Body of pancreas (tissue), 4 donors: Measurements from ENCODE around the gene RHBG. TPM values are rescaled to one million over a fixed set of nuclear protein-coding genes. Genes with fewer than 3 reads are reported as not detected.

Source experiments
- ATAC-seq: fragments of 150-250 bp; one replicate; pipeline ENCODE4 v1.9.1; 2016
- DNase-seq, 4 donors: peaks; one replicate each; pipeline ENCODE4 v3.0.0-alpha.2; 2019
- H3K27ac ChIP-seq, 4 donors: fragments of 200-600 bp; sonication (generic); 1 replicate in 3 of 4; 2 replicates in 1 of 4; pipeline versions ENCODE4 v1.5.1 to v1.6.1; 2016 to 2019; ENCODE audit warnings: mild to moderate bottlenecking in 1 of 4, mixed read lengths in 1 of 4, moderate library complexity in 1 of 4
- H3K27me3 ChIP-seq, 2 donors: fragments of 200-600 bp; sonication (generic); one replicate each; pipeline ENCODE4 v1.6.0; 2016; ENCODE audit warnings: mild to moderate bottlenecking in 1 of 2
- H3K36me3 ChIP-seq, 2 donors: fragments of 200-600 bp; sonication (generic); replicated peaks in 1 of 2; 2 replicates each; pipeline ENCODE4 v1.5.1; 2016; ENCODE audit warnings: low read depth in 2 of 2; ENCODE audit not compliant: insufficient read depth in 1 of 2
- H3K4me1 ChIP-seq: fragments of 200-600 bp; sonication (generic); one replicate; pipeline ENCODE4 v1.6.0; 2016
- H3K4me3 ChIP-seq, 2 donors: fragments of 200-600 bp; sonication (generic); 1 replicate in 1 of 2; 2 replicates in 1 of 2; pipeline ENCODE4 v1.5.1; 2016 to 2019
- H3K9me3 ChIP-seq, 3 donors: fragments of 200-600 bp; sonication (generic); 1 replicate in 2 of 3; 2 replicates in 1 of 3; pipeline ENCODE4 v1.5.1; 2016
- POLR2A ChIP-seq, 3 donors: fragments of 450-650 bp; IDR thresholded peaks; one replicate each; pipeline ENCODE4 v1.6.1; 2016; ENCODE audit warnings: antibody characterized with exemption in 3 of 3, mild to moderate bottlenecking in 2 of 3
- WGBS, 2 donors: methylation state at CpG; one replicate each; pipeline ENCODE4 v1.1.5; 2017; 5-methylcytosine and 5-hydroxymethylcytosine counted together
- intact Hi-C: fragments of 100-400 bp; cut with DNase I; formaldehyde crosslinking; loops from one replicate; pipeline ENCODE4 v1.15.1; 2023
- total RNA-seq, 2 donors: library from RNA; depleted of rRNA; stranded (reverse); fragments of >200 nt; gene quantifications; one replicate each; pipeline ENCODE4 v1.1.0, GENCODE V29; 2016
- TF ChIP-seq, protein P1 (sequence below), 7 experiments: fragments of 450-650 bp in 4 of 7; fragments of 200-600 bp in 3 of 7; sonication (generic) in 3 of 7; IDR thresholded peaks; one replicate each; pipeline ENCODE4 v1.5.1; 2016 to 2019; ENCODE audit warnings: antibody characterized with exemption in 7 of 7

The RHBG gene
- total RNA-seq, 2 donors from 2014 or later, result 3.3 TPM; not detected in 1

DNA sequence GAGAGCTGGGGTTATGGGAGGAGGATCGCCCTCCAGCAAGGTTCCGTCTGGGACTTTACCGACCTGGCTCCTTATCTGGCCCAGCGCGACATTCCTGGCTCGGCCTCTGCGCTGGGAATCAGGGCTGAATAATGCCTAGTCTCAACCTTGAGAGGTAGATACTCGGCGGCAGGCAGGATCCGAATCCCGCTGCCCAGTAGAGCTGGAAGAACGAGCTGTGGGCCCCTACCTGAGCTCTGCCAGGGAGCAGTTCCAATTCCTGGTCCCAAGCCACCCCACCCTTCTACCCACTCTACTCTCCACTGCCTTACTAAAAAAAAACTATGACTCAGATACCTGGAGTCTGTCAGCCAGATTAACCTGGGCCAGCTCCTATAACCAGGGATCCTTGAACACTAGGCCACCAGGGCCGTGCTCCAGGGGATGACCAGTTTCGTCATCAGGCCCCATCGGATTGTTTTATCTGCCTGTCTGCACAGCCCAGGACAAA lies 53.6 kb downstream of the RHBG start:
- intact Hi-C loops, result no loop called here
- Histone ChIP-seq H3K36me3 (no peaks in the 10 kb centered on the region), H3K4me1 (peaks cover 31% of the 10 kb centered on the region), H3K9me3 (no peaks in the 10 kb centered on the region), H3K27me3 (peaks cover 0 to 38% of the 10 kb centered on the region in 2 donors), H3K4me3 (no peak overlapping the region), H3K27ac (peak overlapping the region in 2 of 4 donors; percentile 27 to 31)
- DNase-seq (peak; percentile 40 to 66 (median 46)), ATAC-seq (peak; percentile 68)
- TF ChIP-seq POLR2A (IDR thresholded peaks at IDR 0.05), result no peak
- TF ChIP-seq, protein P1, sequence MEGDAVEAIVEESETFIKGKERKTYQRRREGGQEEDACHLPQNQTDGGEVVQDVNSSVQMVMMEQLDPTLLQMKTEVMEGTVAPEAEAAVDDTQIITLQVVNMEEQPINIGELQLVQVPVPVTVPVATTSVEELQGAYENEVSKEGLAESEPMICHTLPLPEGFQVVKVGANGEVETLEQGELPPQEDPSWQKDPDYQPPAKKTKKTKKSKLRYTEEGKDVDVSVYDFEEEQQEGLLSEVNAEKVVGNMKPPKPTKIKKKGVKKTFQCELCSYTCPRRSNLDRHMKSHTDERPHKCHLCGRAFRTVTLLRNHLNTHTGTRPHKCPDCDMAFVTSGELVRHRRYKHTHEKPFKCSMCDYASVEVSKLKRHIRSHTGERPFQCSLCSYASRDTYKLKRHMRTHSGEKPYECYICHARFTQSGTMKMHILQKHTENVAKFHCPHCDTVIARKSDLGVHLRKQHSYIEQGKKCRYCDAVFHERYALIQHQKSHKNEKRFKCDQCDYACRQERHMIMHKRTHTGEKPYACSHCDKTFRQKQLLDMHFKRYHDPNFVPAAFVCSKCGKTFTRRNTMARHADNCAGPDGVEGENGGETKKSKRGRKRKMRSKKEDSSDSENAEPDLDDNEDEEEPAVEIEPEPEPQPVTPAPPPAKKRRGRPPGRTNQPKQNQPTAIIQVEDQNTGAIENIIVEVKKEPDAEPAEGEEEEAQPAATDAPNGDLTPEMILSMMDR (IDR thresholded peaks at IDR 0.05), result no peak
- 19 to 20% methylated on average over 9 to 15 of the region's 15 CpGs for WGBS, 2 donors

DNA sequence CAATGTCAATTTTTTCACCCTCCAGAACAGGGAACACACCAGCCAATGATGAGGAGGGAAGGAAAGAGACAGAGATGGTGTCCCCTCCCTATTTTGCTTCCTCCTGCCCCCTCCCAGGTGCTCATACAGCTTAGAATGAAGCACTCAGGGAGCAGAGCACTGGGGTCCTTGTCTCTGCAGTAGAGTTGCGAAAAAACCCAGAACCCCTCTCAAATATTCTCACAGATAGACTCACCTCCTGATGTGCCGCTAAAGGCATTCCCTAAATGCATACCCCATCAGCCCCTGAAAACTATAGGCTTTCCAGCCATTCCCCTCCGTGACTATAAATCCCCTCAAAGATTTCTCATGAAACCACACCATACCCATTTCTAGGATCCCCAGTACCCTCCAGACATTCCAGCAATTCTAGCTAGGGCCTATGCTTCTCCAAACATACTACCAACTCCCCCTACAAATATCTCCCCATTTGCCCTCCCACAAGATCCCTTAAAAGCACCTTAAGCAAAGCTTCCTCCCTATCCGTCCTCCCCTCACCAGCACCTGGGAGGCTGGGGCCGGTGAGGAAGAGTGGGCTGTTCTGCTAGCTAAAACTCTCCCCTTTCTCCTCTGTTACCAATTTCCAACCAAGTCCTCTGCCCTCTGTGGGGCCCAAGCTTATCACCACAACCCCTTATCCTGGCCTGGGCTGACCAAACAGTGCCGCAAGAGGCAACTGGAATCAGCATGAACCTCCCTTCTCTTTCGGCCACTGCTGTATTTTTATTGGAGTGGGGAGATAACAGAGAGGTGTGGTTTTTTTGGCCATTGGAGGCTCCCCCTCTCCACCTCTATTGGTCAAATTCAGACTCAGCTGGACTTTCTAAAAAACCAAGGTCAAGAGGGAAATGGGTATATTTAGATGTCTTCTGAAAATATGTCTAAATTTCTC lies 54.7 kb downstream of the RHBG start:
- DNase-seq (no peak), ATAC-seq (no peak)
- Histone ChIP-seq H3K4me1 (peaks cover 31% of the 10 kb centered on the region), H3K9me3 (no peaks in the 10 kb centered on the region), H3K27ac (no peak overlapping the region), H3K27me3 (peaks cover 0 to 38% of the 10 kb centered on the region in 2 donors), H3K4me3 (no peak overlapping the region), H3K36me3 (no peaks in the 10 kb centered on the region)
- TF ChIP-seq POLR2A (IDR thresholded peaks at IDR 0.05), result no peak
- TF ChIP-seq, protein P1 (IDR thresholded peaks at IDR 0.05), result no peak
- intact Hi-C loops, result no loop called here
- 59 to 77% methylated on average over 7 of the region's 7 CpGs for WGBS, 2 donors

DNA sequence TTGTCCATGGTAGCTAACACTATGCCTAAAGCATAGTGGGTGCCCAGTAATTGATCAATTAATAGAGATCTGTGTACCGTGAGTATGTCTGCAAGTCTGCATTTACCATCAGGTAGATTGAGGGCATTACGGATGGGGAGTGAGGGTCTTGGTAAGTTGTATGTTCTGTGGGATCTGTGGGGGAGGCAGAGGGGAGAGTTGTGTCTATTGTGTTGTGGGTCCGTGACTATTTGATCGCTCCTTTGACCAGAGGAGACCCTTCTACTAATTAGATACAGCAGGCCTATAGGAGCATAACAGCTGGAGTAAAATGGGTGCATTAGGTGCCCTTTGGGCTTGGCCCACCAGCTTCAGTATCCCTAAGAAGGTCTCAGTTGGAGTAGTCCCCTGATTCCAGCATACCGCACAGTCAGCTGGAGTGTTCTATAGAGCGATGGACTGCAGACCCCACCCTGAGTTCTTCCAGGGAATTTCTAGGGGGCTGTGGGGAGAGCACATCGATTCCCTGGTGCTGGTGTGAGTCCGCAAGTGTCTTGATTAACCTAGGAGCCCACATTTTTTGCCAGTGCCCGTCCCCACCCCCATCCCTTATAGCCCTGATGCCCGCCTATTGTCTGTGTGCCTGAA lies 55.9 kb downstream of the RHBG start:
- H3K36me3 ChIP-seq, result no peaks in the 10 kb centered on the region
- intact Hi-C loops, result no loop called here
- no peak for ATAC-seq
- peaks cover 0 to 30% of the 10 kb centered on the region in 2 donors for H3K27me3 ChIP-seq
- WGBS, 2 donors, result 76 to 87% methylated on average over 9 to 10 of the region's 10 CpGs
- H3K4me1 ChIP-seq, result peaks cover 31% of the 10 kb centered on the region
- no peak overlapping the region for H3K27ac ChIP-seq
- no peak overlapping the region for H3K4me3 ChIP-seq
- TF ChIP-seq, protein P1 (IDR thresholded peaks at IDR 0.05), result no peak
- TF ChIP-seq POLR2A (IDR thresholded peaks at IDR 0.05), result no peak
- no peaks in the 10 kb centered on the region for H3K9me3 ChIP-seq
- DNase-seq, result no peak

DNA sequence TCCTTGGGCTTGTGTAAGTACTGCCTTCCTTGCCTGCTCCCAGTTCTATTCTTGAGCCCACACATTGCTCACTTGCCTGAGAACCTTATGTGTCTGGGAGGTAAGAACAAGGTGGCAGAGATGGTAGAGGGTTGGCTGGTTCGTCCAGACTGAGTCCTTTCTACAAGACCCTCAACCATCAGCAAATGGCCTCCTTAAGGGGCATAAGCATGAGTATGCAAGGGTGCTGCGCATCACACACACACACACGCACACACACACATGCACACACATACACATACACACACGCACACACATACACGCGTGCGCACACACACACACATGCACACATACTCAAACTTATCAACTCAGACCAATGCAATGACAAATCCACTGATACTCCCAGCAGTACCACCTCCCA lies 56.9 kb downstream of the RHBG start:
- no peak overlapping the region for H3K4me3 ChIP-seq
- TF ChIP-seq, protein P1 (IDR thresholded peaks at IDR 0.05), result no peak
- no peak for TF ChIP-seq POLR2A (IDR thresholded peaks at IDR 0.05)
- peaks cover 21% of the 10 kb centered on the region for H3K4me1 ChIP-seq
- intact Hi-C loops, result no loop called here
- no peaks in the 10 kb centered on the region for H3K9me3 ChIP-seq
- no peaks in the 10 kb centered on the region for H3K36me3 ChIP-seq
- ATAC-seq (no peak), DNase-seq (no peak)
- H3K27me3 ChIP-seq, result peaks cover 0 to 20% of the 10 kb centered on the region in 2 donors
- WGBS, 2 donors, result 81 to 83% methylated on average over 7 of the region's 7 CpGs
- H3K27ac ChIP-seq, result no peak overlapping the region
